Karpas-422 (cell line): ENCODE results near the gene TTC4. TPM values are rescaled to one million over a fixed set of nuclear protein-coding genes. Genes with fewer than 3 reads are reported as not detected.

Source experiments
- DNase-seq: peaks from one replicate; pipeline ENCODE4 v3.0.0-alpha.2; 2015
- H2AFZ ChIP-seq: fragments of 200-600 bp; sonication (generic); 2 replicates; pipeline ENCODE4 v1.6.1; 2014; ENCODE audit warnings: antibody characterized with exemption, low read length, mixed read lengths
- H3K27ac ChIP-seq: fragments of 200-600 bp; sonication (generic); 2 replicates; pipeline ENCODE4 v1.5.1; 2014; ENCODE audit warnings: mild to moderate bottlenecking, low read length, moderate library complexity
- H3K27me3 ChIP-seq: fragments of 200-600 bp; sonication (generic); 2 replicates; pipeline ENCODE4 v1.6.1; 2014; ENCODE audit warnings: low read length, mixed read lengths
- H3K36me3 ChIP-seq: fragments of 200-600 bp; sonication (generic); 2 replicates; pipeline ENCODE4 v1.6.1; 2014; ENCODE audit warnings: low read length, mixed read lengths; ENCODE audit not compliant: insufficient read depth
- H3K4me1 ChIP-seq: fragments of 200-600 bp; sonication (generic); 2 replicates; pipeline ENCODE4 v1.6.1; 2014; ENCODE audit warnings: mild to moderate bottlenecking, low read length, mixed read lengths
- H3K4me2 ChIP-seq: fragments of 200-600 bp; sonication (generic); 2 replicates; pipeline ENCODE4 v1.6.1; 2014; ENCODE audit warnings: low read length, low read depth, mild to moderate bottlenecking; ENCODE audit not compliant: poor library complexity, severe bottlenecking
- H3K4me3 ChIP-seq: fragments of 200-600 bp; sonication (generic); 2 replicates; pipeline ENCODE4 v1.5.1; 2014; ENCODE audit warnings: mild to moderate bottlenecking, antibody characterized with exemption, low read length, mixed read lengths
- H3K79me2 ChIP-seq: fragments of 200-600 bp; sonication (generic); 2 replicates; pipeline ENCODE4 v1.6.1; 2014; ENCODE audit warnings: mild to moderate bottlenecking, low read length, mixed read lengths
- H3K9ac ChIP-seq: fragments of 200-600 bp; sonication (generic); 2 replicates; pipeline ENCODE4 v1.6.0; 2014; ENCODE audit warnings: low read length
- H3K9me2 ChIP-seq: fragments of 200-600 bp; sonication (generic), shearing (Covaris generic); replicated peaks from 2 replicates; pipeline ENCODE4 v1.6.0; 2014; ENCODE audit warnings: mild to moderate bottlenecking, low read length, moderate library complexity; ENCODE audit not compliant: insufficient read depth
- H3K9me3 ChIP-seq: fragments of 300-700, 200-600 bp; sonication (generic); 2 replicates; pipeline ENCODE4 v1.6.1; 2014; ENCODE audit warnings: low read length, mixed read lengths
- H4K20me1 ChIP-seq: fragments of 200-600 bp; sonication (generic); 2 replicates; pipeline ENCODE4 v1.6.1; 2014; ENCODE audit warnings: mild to moderate bottlenecking, antibody characterized with exemption, low read length, low read depth; ENCODE audit not compliant: insufficient read depth
- total RNA-seq: library from RNA; depleted of rRNA; stranded (reverse); fragments of >200 nt; shearing (Covaris generic); gene quantifications from 2 replicates; pipeline ENCODE4 v1.2.3, GENCODE V29; 2014; ENCODE audit warnings: low replicate concordance

The TTC4 gene
- total RNA-seq, 1 experiment from 2014 or later = 26.5 TPM

GRCh38 chr1:54758678-54759348 lies 43.2 kb downstream of the TTC4 start:
- Histone ChIP-seq H3K4me2 (no peak overlapping the region), H4K20me1 (no peaks in the 10 kb centered on the region), H3K9me2 (no peaks in the 10 kb centered on the region), H3K9ac (no peak overlapping the region), H3K9me3 (no peaks in the 10 kb centered on the region), H3K27me3 (no peaks in the 10 kb centered on the region), H3K36me3 (no peaks in the 10 kb centered on the region; the same call in 1 of the 2 replicates), H2AFZ (no peak overlapping the region), H3K79me2 (peaks cover 25% of the 10 kb centered on the region), H3K4me1 (peaks cover 21% of the 10 kb centered on the region), H3K4me3 (no peak overlapping the region), H3K27ac (no peak overlapping the region)
- DNase-seq = no peak

- H3K9me2 ChIP-seq = no peaks in the 10 kb centered on the region
- H3K27me3 ChIP-seq = no peaks in the 10 kb centered on the region
- no peak overlapping the region for H3K27ac ChIP-seq
- no peaks in the 10 kb centered on the region for H3K9me3 ChIP-seq
- no peaks in the 10 kb centered on the region for H4K20me1 ChIP-seq
- H2AFZ ChIP-seq = peak overlapping the region; percentile 72; the same call in 1 of the 2 replicates
- H3K9ac ChIP-seq = peak overlapping the region; percentile 87
- DNase-seq = peak; percentile 69
- H3K4me3 ChIP-seq = peak overlapping the region; percentile 85
- H3K79me2 ChIP-seq = peaks cover 29% of the 10 kb centered on the region
- peaks cover 33% of the 10 kb centered on the region for H3K4me1 ChIP-seq
- H3K4me2 ChIP-seq = peak overlapping the region; percentile 93
- H3K36me3 ChIP-seq = no peaks in the 10 kb centered on the region
These were observed 48.1 kb downstream of the TTC4 start for GRCh38 chr1:54763816-54764132.

DNA sequence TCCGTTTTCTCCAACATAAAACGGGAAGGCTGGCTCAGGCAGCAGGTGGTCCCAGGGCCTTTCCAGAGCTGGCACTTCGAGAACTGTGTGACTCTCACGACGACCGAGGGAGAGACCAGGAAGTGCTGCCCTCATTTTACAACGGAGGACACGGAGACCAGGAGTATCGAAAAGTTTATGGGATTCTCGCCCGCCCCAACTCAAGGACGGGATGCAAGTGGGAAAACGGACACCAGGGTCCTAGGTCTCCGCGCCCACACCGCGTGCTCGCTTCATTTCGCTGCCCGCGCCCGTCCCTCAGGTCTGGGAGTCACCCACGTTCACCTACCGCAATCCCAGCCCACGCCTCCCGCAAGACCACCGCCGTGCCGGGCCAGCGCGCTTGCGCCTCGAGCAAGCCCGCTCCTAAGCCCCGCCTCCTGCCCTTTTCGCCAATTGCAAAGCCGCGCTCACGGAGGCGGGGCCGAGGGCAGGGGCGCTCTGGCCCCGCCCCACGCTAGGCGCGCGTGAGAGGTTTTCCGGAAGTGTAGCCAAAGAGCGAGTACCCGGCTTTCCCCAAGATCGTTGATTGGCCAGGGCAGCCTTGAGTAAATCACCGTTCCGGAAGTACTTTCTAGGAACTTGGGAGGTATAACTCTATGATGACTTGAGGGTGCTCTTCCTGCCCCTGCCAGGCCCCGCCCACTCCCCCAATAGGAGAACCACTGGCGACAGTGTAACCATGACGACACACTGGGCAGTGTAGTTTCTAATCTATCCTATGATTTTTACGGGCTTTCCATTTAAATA lies 48.7 kb downstream of the TTC4 start, which contains the start of gene PARS2:
PARS2 (minus strand) TSS at position 391 of the 789 bp plus-strand sequence. CDS start 5,362 bp downstream, outside the sequence.
- no peaks in the 10 kb centered on the region for H3K9me2 ChIP-seq
- H4K20me1 ChIP-seq = no peaks in the 10 kb centered on the region
- H3K4me1 ChIP-seq = peaks cover 33% of the 10 kb centered on the region
- peak within 1 kb of the TSS; percentile 85 for H3K4me3 ChIP-seq
- DNase-seq = peak; percentile 100
- no peak within 1 kb of the TSS; the same call in 1 of the 2 replicates for H3K27ac ChIP-seq
- no peaks in the 10 kb centered on the region for H3K27me3 ChIP-seq
- peak within 1 kb of the TSS; percentile 93 for H3K4me2 ChIP-seq
- H2AFZ ChIP-seq = peak within 1 kb of the TSS; percentile 91
- no peaks in the 10 kb centered on the region for H3K9me3 ChIP-seq
- H3K79me2 ChIP-seq = peaks cover 29% of the 10 kb centered on the region
- peak within 1 kb of the TSS; percentile 87 for H3K9ac ChIP-seq
- no peaks in the 10 kb centered on the region for H3K36me3 ChIP-seq

- Histone ChIP-seq H2AFZ (peak overlapping the region; percentile 91), H3K79me2 (peaks cover 29% of the 10 kb centered on the region), H3K4me3 (peak overlapping the region; percentile 73), H4K20me1 (no peaks in the 10 kb centered on the region), H3K4me1 (peaks cover 30% of the 10 kb centered on the region), H3K9ac (peak overlapping the region; percentile 65), H3K9me3 (no peaks in the 10 kb centered on the region), H3K27ac (no peak overlapping the region; the same call in 1 of the 2 replicates), H3K36me3 (no peaks in the 10 kb centered on the region), H3K9me2 (no peaks in the 10 kb centered on the region), H3K27me3 (no peaks in the 10 kb centered on the region), H3K4me2 (peak overlapping the region; percentile 91)
- no peak for DNase-seq
These were observed 49.4 kb downstream of the TTC4 start for GRCh38 chr1:54764922-54765561.

- Histone ChIP-seq H3K9me2 (no peaks in the 10 kb centered on the region), H3K79me2 (peaks cover 22% of the 10 kb centered on the region), H3K27ac (no peak overlapping the region), H3K4me1 (peaks cover 21% of the 10 kb centered on the region), H3K9ac (no peak overlapping the region), H4K20me1 (no peaks in the 10 kb centered on the region), H3K4me2 (no peak overlapping the region), H3K27me3 (no peaks in the 10 kb centered on the region), H2AFZ (no peak overlapping the region), H3K4me3 (no peak overlapping the region), H3K9me3 (no peaks in the 10 kb centered on the region), H3K36me3 (no peaks in the 10 kb centered on the region)
- DNase-seq = no peak
These were observed 51.1 kb downstream of the TTC4 start for GRCh38 chr1:54766726-54767125.

- no peak overlapping the region for H3K27ac ChIP-seq
- no peaks in the 10 kb centered on the region for H3K9me2 ChIP-seq
- H3K4me2 ChIP-seq = no peak overlapping the region
- peaks cover 17% of the 10 kb centered on the region for H3K79me2 ChIP-seq
- H2AFZ ChIP-seq = no peak overlapping the region
- no peaks in the 10 kb centered on the region for H4K20me1 ChIP-seq
- peaks cover 21% of the 10 kb centered on the region for H3K4me1 ChIP-seq
- no peaks in the 10 kb centered on the region for H3K36me3 ChIP-seq
- no peaks in the 10 kb centered on the region for H3K27me3 ChIP-seq
- no peak for DNase-seq
- no peak overlapping the region for H3K4me3 ChIP-seq
- no peak overlapping the region for H3K9ac ChIP-seq
- no peaks in the 10 kb centered on the region for H3K9me3 ChIP-seq
These were observed 51.9 kb downstream of the TTC4 start for GRCh38 chr1:54767526-54767925.

DNA sequence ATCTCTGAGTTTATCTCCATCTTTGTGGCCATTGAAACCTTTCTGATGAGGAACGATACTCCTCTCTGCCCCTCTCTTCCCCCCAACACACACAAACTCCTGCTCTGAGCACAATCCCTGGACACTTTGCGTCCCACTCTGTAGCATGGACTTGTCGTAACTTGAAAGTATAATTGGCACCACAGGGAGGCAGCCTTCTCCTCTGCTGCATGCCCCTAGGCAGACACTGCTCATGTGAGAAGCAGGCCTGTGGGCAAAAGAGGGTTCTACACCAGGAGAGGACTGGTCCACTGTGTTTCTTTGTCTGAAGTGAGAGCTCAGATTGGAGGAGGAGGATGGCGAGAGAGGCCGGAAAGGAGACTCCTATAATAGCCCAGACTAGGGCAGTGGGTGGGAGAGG lies 52.4 kb downstream of the TTC4 start:
- H4K20me1 ChIP-seq = no peaks in the 10 kb centered on the region
- H3K4me3 ChIP-seq = no peak overlapping the region
- H3K27me3 ChIP-seq = no peaks in the 10 kb centered on the region
- H3K9me2 ChIP-seq = no peaks in the 10 kb centered on the region
- H3K79me2 ChIP-seq = peaks cover 12% of the 10 kb centered on the region
- no peaks in the 10 kb centered on the region for H3K36me3 ChIP-seq
- no peak overlapping the region for H3K9ac ChIP-seq
- H3K4me1 ChIP-seq = peaks cover 17% of the 10 kb centered on the region
- no peaks in the 10 kb centered on the region for H3K9me3 ChIP-seq
- peak; percentile 53 for DNase-seq
- H2AFZ ChIP-seq = no peak overlapping the region
- H3K4me2 ChIP-seq = no peak overlapping the region
- H3K27ac ChIP-seq = no peak overlapping the region

GRCh38 chr1:54772951-54773350 lies 57.3 kb downstream of the TTC4 start:
- no peak overlapping the region for H3K27ac ChIP-seq
- H3K4me1 ChIP-seq = no peaks in the 10 kb centered on the region; the same call in 1 of the 2 replicates
- H3K9me2 ChIP-seq = no peaks in the 10 kb centered on the region
- H3K79me2 ChIP-seq = no peaks in the 10 kb centered on the region
- H4K20me1 ChIP-seq = no peaks in the 10 kb centered on the region
- no peak overlapping the region for H3K4me3 ChIP-seq
- DNase-seq = no peak
- H2AFZ ChIP-seq = no peak overlapping the region
- no peak overlapping the region for H3K9ac ChIP-seq
- H3K4me2 ChIP-seq = no peak overlapping the region
- H3K36me3 ChIP-seq = no peaks in the 10 kb centered on the region
- no peaks in the 10 kb centered on the region for H3K27me3 ChIP-seq
- H3K9me3 ChIP-seq = no peaks in the 10 kb centered on the region
